Pancreas (tissue), 10 donors: ENCODE measurements around the gene LYL1. TPM values are rescaled to one million over a fixed set of nuclear protein-coding genes. Genes with fewer than 3 reads are reported as not detected.
A peak's percentile ranks its signal among the peaks of the same experiment; 100 is the strongest.

Experiments
- ATAC-seq, 4 donors: fragments of 200-7000 bp; cut with Tn5 transposase; one replicate each; pipeline versions ENCODE4 v1.8.0 to v1.9.1; 2020; ENCODE audit warnings: mild to moderate bottlenecking in 4 of 4, moderate library complexity in 4 of 4
- DNase-seq, 6 donors: peaks; one replicate each; pipeline ENCODE4 v3.0.0-alpha.2; 2020
- FAIRE-seq: peaks from 2 replicates; lab custom pipeline; 2012; peaks lifted over from hg19 to GRCh38; lab: Jason Lieb, UNC
- H3K27ac ChIP-seq, 4 donors: fragments of 200-600 bp; sonication (generic); 1 replicate in 3 of 4; 2 replicates in 1 of 4; pipeline versions ENCODE4 v1.5.0 to v1.8.0; 2020
- H3K27me3 ChIP-seq, 4 donors: fragments of 200-600 bp; one replicate each; pipeline ENCODE4 v1.8.0; 2021
- H3K36me3 ChIP-seq, 3 donors: fragments of 200-600 bp; sonication (generic) in 1 of 3; one replicate each; pipeline versions ENCODE4 v1.5.0 to v1.8.0; 2020 to 2021
- H3K4me1 ChIP-seq, 3 donors: fragments of 200-600 bp; one replicate each; pipeline ENCODE4 v1.8.0; 2021
- H3K4me3 ChIP-seq, 4 donors: fragments of 200-600 bp; sonication (generic) in 2 of 4; one replicate each; pipeline versions ENCODE4 v1.5.0 to v1.8.0; 2020 to 2021
- H3K9me3 ChIP-seq, 4 donors: fragments of 200-600 bp; one replicate each; pipeline ENCODE4 v1.8.0; 2021
- WGBS, 2 donors: extraction: QIAGEN DNeasy Blood & Tissue Kit; methylation state at CpG; one replicate each; pipeline ENCODE4 v1.1.7; 2013; 5-methylcytosine and 5-hydroxymethylcytosine counted together
- intact Hi-C, 3 donors: fragments of 100-400 bp; cut with DNase I; formaldehyde crosslinking; loops; one replicate each; pipeline versions ENCODE4 v1.11.1 to v1.14.2; 2022
- polyA plus RNA-seq, 2 donors: library from polyadenylated mRNA; stranded (reverse); fragments of 200-250 nt; gene quantifications; one replicate each; pipeline ENCODE4 v1.2.3, GENCODE V29; 2013
- total RNA-seq, 6 donors: library from RNA; stranded (reverse); fragmentation: NEBNext Ultra II Directional in 4 of 6; extraction: Animal tissue kit (Norgen Biotek cat#: 25700) in 4 of 6; gene quantifications; one replicate each; pipeline versions ENCODE4 v1.2.1 to v1.2.4, GENCODE V29; 2021 to 2023
- TF ChIP-seq, protein P1 (sequence below), 4 donors: fragments of 200-600 bp; sonication (generic) in 3 of 4; IDR thresholded peaks; one replicate each; pipeline versions ENCODE4 v1.5.0 to v1.8.0; 2021; ENCODE audit warnings: antibody characterized with exemption in 4 of 4
- donor health status: healthy with polysubstance abuse.
- donor health status: DM: no; HTN: no; CAD: no; lungs with moderate emphysema.
- donor health status: DM: no; HTN: no; CAD: no.
- donor health status: control.
- donor health status: control.
- donor health status: Bipolar disorder and iron deficiency.
- donor health status: DM: yes; HTN: yes; CAD: no.
- donor health status: DM: no; HTN: no; CAD: no.
- donor health status: DM: no; HTN: no; CAD: no.
- donor health status: DM: yes; HTN: yes; CAD: no.

Gene LYL1
- total and polyA plus RNA-seq, 8 donors: 0.51 to 5.5 (median 2.4) TPM

DNA sequence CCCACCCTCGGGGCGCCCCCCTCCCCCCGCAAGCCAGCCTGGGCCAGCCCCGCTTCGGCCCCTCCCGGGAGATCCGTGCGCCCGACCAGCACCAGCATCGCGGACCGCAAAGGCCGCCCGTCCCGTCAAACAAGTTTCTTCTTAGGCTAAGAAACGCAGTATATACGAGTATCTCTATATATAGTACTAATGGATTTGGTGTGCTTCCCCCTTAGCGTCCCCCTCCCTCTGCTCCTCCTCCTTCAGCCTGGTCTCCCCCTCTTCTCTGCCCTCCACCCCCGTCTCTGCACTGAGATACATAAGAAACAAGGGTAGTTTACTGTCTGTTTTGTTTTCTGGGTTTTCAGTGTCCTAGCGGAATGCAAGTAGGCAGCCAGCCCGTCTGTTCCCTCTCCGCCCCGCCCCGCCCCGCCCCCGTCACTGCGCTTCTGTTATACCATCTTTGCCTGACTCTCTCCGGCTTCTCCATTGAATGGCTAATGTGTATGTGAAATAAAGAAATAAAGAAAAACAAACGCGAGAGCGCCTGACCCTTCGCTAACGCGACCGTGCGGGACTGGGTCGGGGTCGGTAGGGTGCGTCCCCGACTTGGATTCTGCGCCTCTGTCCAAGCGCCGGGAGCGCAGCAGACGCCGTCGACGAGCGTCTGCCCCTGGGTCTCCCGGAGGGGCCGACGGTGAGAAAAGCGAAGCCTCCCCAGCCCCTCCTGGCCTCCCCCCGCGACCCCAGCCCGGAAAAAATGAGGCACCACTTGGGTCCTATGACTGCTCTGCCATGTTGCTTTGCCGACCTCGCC, 4.2 kb downstream of the LYL1 start:
- TF ChIP-seq, protein P1, sequence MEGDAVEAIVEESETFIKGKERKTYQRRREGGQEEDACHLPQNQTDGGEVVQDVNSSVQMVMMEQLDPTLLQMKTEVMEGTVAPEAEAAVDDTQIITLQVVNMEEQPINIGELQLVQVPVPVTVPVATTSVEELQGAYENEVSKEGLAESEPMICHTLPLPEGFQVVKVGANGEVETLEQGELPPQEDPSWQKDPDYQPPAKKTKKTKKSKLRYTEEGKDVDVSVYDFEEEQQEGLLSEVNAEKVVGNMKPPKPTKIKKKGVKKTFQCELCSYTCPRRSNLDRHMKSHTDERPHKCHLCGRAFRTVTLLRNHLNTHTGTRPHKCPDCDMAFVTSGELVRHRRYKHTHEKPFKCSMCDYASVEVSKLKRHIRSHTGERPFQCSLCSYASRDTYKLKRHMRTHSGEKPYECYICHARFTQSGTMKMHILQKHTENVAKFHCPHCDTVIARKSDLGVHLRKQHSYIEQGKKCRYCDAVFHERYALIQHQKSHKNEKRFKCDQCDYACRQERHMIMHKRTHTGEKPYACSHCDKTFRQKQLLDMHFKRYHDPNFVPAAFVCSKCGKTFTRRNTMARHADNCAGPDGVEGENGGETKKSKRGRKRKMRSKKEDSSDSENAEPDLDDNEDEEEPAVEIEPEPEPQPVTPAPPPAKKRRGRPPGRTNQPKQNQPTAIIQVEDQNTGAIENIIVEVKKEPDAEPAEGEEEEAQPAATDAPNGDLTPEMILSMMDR (IDR thresholded peaks at IDR 0.05): no peak
- Histone ChIP-seq H3K4me3 (peak overlapping the region in 1 of 4 donors; percentile 22), H3K4me1 (peaks cover 0 to 7% (median 0%) of the 10 kb centered on the region in 3 donors), H3K27me3 (no peaks in the 10 kb centered on the region), H3K36me3 (peaks cover 0 to 10% (median 0%) of the 10 kb centered on the region in 3 donors), H3K27ac (peak overlapping the region in 2 of 4 donors; percentile 36 to 64), H3K9me3 (no peaks in the 10 kb centered on the region)
- intact Hi-C loops: no loop called here
- ATAC-seq (peak in 1 of 4 donors; percentile 3), DNase-seq (no peak), FAIRE-seq (no peak)
- 11% methylated on average over 52 to 58 of the region's 58 CpGs for WGBS, 2 donors

DNA sequence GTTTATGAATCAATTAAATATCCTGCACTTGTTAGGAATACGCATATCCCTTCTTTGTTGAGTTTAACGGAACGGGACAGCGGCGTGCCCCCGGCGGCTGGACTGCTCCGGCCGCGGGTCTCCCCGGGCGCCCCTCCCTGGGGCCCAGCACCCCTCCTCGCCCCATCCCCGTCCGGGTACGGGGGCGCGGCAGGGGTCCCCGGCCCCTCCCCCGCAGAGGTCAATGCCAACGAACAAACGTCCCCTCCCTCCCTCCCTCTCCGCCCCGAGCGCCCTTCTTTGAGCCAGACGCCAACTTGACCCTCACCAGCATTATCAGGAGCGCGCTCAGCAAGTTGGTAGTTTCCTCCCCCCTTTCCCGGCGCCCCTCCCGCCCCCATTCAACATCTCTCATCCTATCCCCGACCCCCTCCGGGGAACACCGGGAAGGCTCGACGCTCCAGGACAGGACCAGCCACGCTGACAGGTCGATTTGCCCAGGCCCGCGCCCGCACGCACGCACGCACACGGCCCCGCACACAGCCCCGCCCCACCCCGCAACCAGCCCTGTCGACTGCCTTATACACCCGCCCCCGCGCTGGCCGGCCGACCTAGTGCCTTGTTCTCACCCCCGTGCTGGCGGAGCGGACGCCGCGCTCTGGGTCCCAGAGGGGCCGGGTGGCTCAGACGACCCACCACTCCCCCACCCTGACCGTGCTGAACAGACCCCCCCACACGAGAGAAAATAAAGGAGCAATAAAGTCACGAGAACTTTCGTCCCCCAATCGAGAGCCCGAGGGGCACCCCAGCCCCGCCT, 5.0 kb downstream of the LYL1 start:
- Histone ChIP-seq H3K4me1 (peaks cover 0 to 4% (median 0%) of the 10 kb centered on the region in 3 donors), H3K27me3 (no peaks in the 10 kb centered on the region), H3K27ac (peak overlapping the region in 2 of 4 donors; percentile 36 to 50), H3K9me3 (no peaks in the 10 kb centered on the region), H3K4me3 (peak overlapping the region in 1 of 4 donors; percentile 10), H3K36me3 (peaks cover 0 to 10% (median 0%) of the 10 kb centered on the region in 3 donors)
- ATAC-seq (peak in 1 of 4 donors; percentile 2), FAIRE-seq (no peak), DNase-seq (peak in 1 of 6 donors; percentile 81)
- WGBS, 2 donors: 13 to 20% methylated on average over 65 to 69 of the region's 69 CpGs
- intact Hi-C loops: no loop called here
- TF ChIP-seq, protein P1 (IDR thresholded peaks at IDR 0.05): no peak

DNA sequence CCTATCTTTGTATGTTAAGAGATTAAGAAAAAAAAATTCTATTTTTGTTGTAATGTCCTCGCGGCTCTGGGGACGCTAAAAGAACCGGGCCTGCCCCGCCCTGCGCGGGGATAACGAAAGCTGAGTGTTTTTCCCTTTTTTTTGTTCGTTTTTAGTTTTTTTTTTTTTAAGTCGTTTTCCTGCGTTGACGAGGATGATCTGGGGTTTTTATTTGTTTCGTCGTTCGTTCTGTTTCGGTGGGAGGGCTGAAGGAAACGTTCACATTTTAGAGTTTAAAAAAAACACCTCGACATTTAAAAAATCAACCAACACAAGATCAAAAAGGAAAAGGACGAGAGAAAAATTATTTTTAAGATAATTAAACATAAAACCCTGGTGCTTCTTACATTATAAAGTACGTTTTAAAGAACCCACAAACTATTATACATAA, 5.6 kb downstream of the LYL1 start:
- Histone ChIP-seq H3K27me3 (no peaks in the 10 kb centered on the region), H3K9me3 (no peaks in the 10 kb centered on the region), H3K4me1 (no peaks in the 10 kb centered on the region), H3K36me3 (peaks cover 0 to 10% (median 0%) of the 10 kb centered on the region in 3 donors), H3K27ac (peak overlapping the region in 2 of 4 donors; percentile 23 to 28), H3K4me3 (no peak overlapping the region)
- intact Hi-C loops: no loop called here
- DNase-seq (no peak), ATAC-seq (no peak), FAIRE-seq (no peak)
- WGBS, 2 donors: 50 to 58% methylated on average over 20 of the region's 20 CpGs
- TF ChIP-seq, protein P1 (IDR thresholded peaks at IDR 0.05): no peak

DNA sequence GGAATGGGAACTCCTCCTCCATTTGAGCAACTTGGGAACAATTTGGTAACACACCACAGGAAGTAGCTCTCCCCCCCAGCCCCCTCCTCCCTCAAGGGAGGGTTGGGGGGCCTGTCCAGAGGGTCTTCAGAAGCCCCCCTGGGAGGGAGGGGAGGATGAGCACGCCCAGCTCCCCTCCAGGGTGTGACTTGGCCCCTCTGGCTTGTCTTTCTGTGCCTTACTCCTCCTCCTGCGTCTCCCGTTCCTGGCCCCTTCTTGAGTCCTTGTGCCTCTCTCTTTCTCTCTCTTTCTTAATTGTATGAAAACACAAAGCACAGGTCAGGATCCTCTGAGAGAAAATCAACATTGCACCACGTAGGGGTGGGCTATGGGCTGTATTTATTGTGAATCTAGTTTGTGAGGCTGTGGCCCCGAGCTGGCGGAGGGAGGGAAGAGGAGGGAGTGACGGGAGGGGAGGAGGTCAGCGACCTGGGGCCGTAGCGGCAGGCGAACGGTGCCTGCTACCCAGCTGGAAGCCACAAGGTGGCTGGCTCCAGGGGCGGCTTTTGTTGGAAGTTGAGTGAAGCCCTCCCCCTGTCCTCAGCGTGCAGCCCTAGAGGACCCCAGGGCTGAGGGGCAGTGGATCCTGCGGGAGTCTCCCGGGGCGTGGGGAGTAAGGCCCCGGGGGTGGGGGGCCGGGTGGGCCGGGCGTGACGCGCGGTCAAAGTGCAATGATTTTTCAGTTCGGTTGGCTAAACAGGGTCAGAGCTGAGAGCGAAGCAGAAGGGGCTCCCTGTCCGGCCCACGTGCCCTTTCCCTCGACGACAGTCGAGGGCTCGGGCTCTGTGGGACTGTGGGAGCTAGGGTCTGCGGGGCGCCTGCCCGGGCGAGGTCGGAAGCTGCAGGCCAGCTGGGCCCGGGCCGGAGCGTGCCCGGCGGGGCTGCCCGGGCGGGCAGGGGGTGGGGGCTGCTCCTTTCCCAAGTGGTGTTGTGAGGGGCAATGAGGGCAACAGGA, 6.4 kb downstream of the LYL1 start:
- no peak for FAIRE-seq
- WGBS, 2 donors: 75 to 77% methylated on average over 44 of the region's 44 CpGs
- intact Hi-C loops: no loop called here
- no peak overlapping the region for H3K27ac ChIP-seq
- peak in 1 of 6 donors; percentile 72 for DNase-seq
- no peaks in the 10 kb centered on the region for H3K27me3 ChIP-seq
- no peaks in the 10 kb centered on the region for H3K9me3 ChIP-seq
- H3K4me3 ChIP-seq: no peak overlapping the region
- H3K4me1 ChIP-seq: no peaks in the 10 kb centered on the region
- ATAC-seq: no peak
- TF ChIP-seq, protein P1 (IDR thresholded peaks at IDR 0.05): no peak
- peaks cover 0 to 10% (median 0%) of the 10 kb centered on the region in 3 donors for H3K36me3 ChIP-seq
